HG03064 (cell line): ENCODE data around the gene LBP.
"Not testable (repeated sequence)": the region's sequence is repeated elsewhere in the genome, so short reads cannot be mapped to it uniquely, and the experiment has no call there.

ENCODE experiments used
- ATAC-seq: cut with Tn5 transposase; IDR thresholded peaks from one replicate; pipeline ENCODE4 v1.9.1; 2021; ENCODE audit warnings: low read depth; ENCODE audit not compliant: unreplicated experiment

LBP gene

GRCh38 chr20:38345643-38346042 is 639 bp upstream of the LBP start:
- no peak for ATAC-seq

GRCh38 chr20:38346741-38347140 is 459 bp downstream of the LBP start:
- no peak for ATAC-seq

GRCh38 chr20:38349856-38350255 is 3.6 kb downstream of the LBP start:
- no peak for ATAC-seq

GRCh38 chr20:38350879-38351775 is 4.8 kb downstream of the LBP start:
- no peak for ATAC-seq

GRCh38 chr20:38353316-38353715 is 7.0 kb downstream of the LBP start:
- ATAC-seq = no peak

- ATAC-seq = no peak
Measured at GRCh38 chr20:38354227-38354626, 7.9 kb downstream of the LBP start.

- ATAC-seq = no peak
Measured at GRCh38 chr20:38355161-38356012, 9.1 kb downstream of the LBP start.

- no peak for ATAC-seq
Measured at GRCh38 chr20:38357653-38358207, 11.4 kb downstream of the LBP start.

- ATAC-seq = no peak
Measured at GRCh38 chr20:38358556-38358955, 12.3 kb downstream of the LBP start.

- no peak for ATAC-seq
Measured at GRCh38 chr20:38363004-38363747, 16.9 kb downstream of the LBP start.

- ATAC-seq = no peak
Measured at GRCh38 chr20:38369389-38369788, 23.1 kb downstream of the LBP start.

- ATAC-seq = no peak
Measured at GRCh38 chr20:38372806-38373205, 26.5 kb downstream of the LBP start.

GRCh38 chr20:38373231-38373867 is 27.1 kb downstream of the LBP start:
- ATAC-seq = no peak

- no peak for ATAC-seq
Measured at GRCh38 chr20:38373898-38374297, 27.6 kb downstream of the LBP start.

GRCh38 chr20:38377039-38377685 is 30.9 kb downstream of the LBP start:
- ATAC-seq = no peak

GRCh38 chr20:38377838-38378237 is 31.6 kb downstream of the LBP start:
- not testable (repeated sequence) for ATAC-seq

- no peak for ATAC-seq
Measured at GRCh38 chr20:38383147-38383546, 36.9 kb downstream of the LBP start.

- ATAC-seq = no peak
Measured at GRCh38 chr20:38386004-38386403, 39.7 kb downstream of the LBP start.

- no peak for ATAC-seq
Measured at GRCh38 chr20:38386851-38387250, 40.6 kb downstream of the LBP start.

- ATAC-seq = no peak
Measured at GRCh38 chr20:38387953-38388352, 41.7 kb downstream of the LBP start.
